Hepatocyte (in vitro differentiated cells): ENCODE measurements around the gene METTL21C. TPM values are rescaled to one million over a fixed set of nuclear protein-coding genes. Genes with fewer than 3 reads are reported as not detected.

Experiments
- DNase-seq: peaks from one replicate; pipeline ENCODE4 v3.0.0-alpha.2; 2016; ENCODE audit warnings: low spot score
- H2AFZ ChIP-seq: fragments of 200-600 bp; sonication (generic); 2 replicates; pipeline ENCODE4 v1.6.0; 2016; ENCODE audit warnings: antibody characterized with exemption, mild to moderate bottlenecking
- H3K27ac ChIP-seq: fragments of 200-600 bp; sonication (generic); 2 replicates; pipeline ENCODE4 v1.5.1; 2016; ENCODE audit warnings: mild to moderate bottlenecking
- H3K27me3 ChIP-seq: fragments of 200-600 bp; sonication (generic); 2 replicates; pipeline ENCODE4 v1.6.1; 2016
- H3K36me3 ChIP-seq: fragments of 200-600 bp; sonication (generic); replicated peaks from 2 replicates; pipeline ENCODE4 v1.5.1; 2016; ENCODE audit warnings: low read depth; ENCODE audit not compliant: insufficient read depth
- H3K4me1 ChIP-seq: fragments of 200-600 bp; sonication (generic); 2 replicates; pipeline ENCODE4 v1.5.1; 2016; ENCODE audit warnings: mild to moderate bottlenecking, moderate library complexity; ENCODE audit not compliant: insufficient read depth
- H3K4me2 ChIP-seq: fragments of 200-600 bp; sonication (generic); 2 replicates; pipeline ENCODE4 v1.6.0; 2016
- H3K4me3 ChIP-seq: fragments of 200-600 bp; sonication (generic); 2 replicates; pipeline ENCODE4 v1.5.1; 2016; ENCODE audit warnings: mild to moderate bottlenecking
- H3K79me2 ChIP-seq: fragments of 200-600 bp; sonication (generic); 2 replicates; pipeline ENCODE4 v1.6.0; 2017; ENCODE audit warnings: mild to moderate bottlenecking
- H3K9me2 ChIP-seq: fragments of 200-600 bp; sonication (generic); replicated peaks from 2 replicates; pipeline ENCODE4 v1.6.0; 2017; ENCODE audit warnings: mild to moderate bottlenecking; ENCODE audit not compliant: insufficient read depth
- H3K9me3 ChIP-seq: fragments of 200-600 bp; sonication (generic); 2 replicates; pipeline ENCODE4 v1.5.1; 2016; ENCODE audit warnings: low read depth, mild to moderate bottlenecking
- H4K20me1 ChIP-seq: fragments of 200-600 bp; sonication (generic); 2 replicates; pipeline ENCODE4 v1.6.0; 2016; ENCODE audit warnings: mild to moderate bottlenecking; ENCODE audit not compliant: insufficient read depth, poor library complexity, severe bottlenecking
- EZH2 ChIP-seq: fragments of 200-600 bp; sonication (generic); IDR thresholded peaks from 2 replicates; pipeline ENCODE4 v1.6.1; 2016; ENCODE audit warnings: antibody characterized with exemption, mild to moderate bottlenecking, borderline replicate concordance
- EZH2phosphoT487 ChIP-seq: fragments of 200-600 bp; sonication (generic); IDR thresholded peaks from one replicate; pipeline ENCODE4 v1.6.1; 2018; ENCODE audit warnings: antibody characterized with exemption, mild to moderate bottlenecking, low read depth, moderate library complexity; ENCODE audit not compliant: unreplicated experiment, severe bottlenecking
- WGBS: methylation state at CpG from one replicate; pipeline ENCODE4 v1.1.6; 2016; ENCODE audit warnings: low lambda C conversion rate; ENCODE audit errors: missing lambda C conversion rate; 5-methylcytosine and 5-hydroxymethylcytosine counted together
- polyA plus RNA-seq: library from polyadenylated mRNA; unstranded; fragments of >200 nt; fragmentation: Nextera tagmentation; extraction: Ambion mirVana; gene quantifications from 2 replicates; pipeline ENCODE4 v1.2.1, GENCODE V29; 2016
- total RNA-seq: library from RNA; depleted of rRNA; stranded (reverse); fragments of >200 nt; gene quantifications from 2 replicates; pipeline ENCODE4 v1.2.3, GENCODE V29; 2014
- TF ChIP-seq, protein P1 (sequence below): fragments of 200-600 bp; sonication (generic); IDR thresholded peaks from 2 replicates; pipeline ENCODE4 v1.5.1; 2016; ENCODE audit warnings: antibody characterized with exemption, mild to moderate bottlenecking; ENCODE audit not compliant: poor library complexity

The METTL21C gene
- not detected in 2 replicates for total RNA-seq
- polyA plus RNA-seq, result 0.43 TPM in 1 of 2 replicates, not detected in the other

DNA sequence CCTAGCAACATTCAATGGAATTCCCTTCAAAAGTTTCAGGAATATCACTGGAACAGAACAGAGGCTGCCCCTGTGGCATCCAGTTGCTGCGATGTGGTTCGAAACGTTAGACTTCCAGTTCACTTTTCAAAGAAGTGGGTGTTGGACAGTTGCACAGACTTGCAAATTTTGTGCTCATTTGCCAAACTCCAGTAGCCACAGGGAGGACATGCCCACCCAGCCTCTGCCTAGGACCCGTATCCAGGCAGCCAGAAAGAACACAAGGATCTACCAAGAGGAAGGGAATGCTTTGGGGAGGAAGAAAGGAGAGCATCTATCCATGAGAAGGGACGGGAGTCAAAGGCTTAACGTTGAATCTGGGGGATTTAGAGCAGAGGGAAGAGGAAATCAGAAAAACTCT lies at the start of gene METTL21C:
TSS of gene METTL21C (minus strand) at position 108 of the 400 bp plus-strand sequence. CDS start 546 bp downstream, outside the sequence.
- H4K20me1 ChIP-seq, result no peaks in the 10 kb centered on the region
- no peak within 1 kb of the TSS for H2AFZ ChIP-seq
- no peaks in the 10 kb centered on the region for H3K36me3 ChIP-seq
- no peak for DNase-seq
- H3K79me2 ChIP-seq, result no peaks in the 10 kb centered on the region
- H3K4me1 ChIP-seq, result no peaks in the 10 kb centered on the region
- no peaks in the 10 kb centered on the region for H3K27me3 ChIP-seq
- no peak for TF ChIP-seq EZH2phosphoT487
- TF ChIP-seq, protein P1, sequence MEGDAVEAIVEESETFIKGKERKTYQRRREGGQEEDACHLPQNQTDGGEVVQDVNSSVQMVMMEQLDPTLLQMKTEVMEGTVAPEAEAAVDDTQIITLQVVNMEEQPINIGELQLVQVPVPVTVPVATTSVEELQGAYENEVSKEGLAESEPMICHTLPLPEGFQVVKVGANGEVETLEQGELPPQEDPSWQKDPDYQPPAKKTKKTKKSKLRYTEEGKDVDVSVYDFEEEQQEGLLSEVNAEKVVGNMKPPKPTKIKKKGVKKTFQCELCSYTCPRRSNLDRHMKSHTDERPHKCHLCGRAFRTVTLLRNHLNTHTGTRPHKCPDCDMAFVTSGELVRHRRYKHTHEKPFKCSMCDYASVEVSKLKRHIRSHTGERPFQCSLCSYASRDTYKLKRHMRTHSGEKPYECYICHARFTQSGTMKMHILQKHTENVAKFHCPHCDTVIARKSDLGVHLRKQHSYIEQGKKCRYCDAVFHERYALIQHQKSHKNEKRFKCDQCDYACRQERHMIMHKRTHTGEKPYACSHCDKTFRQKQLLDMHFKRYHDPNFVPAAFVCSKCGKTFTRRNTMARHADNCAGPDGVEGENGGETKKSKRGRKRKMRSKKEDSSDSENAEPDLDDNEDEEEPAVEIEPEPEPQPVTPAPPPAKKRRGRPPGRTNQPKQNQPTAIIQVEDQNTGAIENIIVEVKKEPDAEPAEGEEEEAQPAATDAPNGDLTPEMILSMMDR, result no peak
- TF ChIP-seq EZH2, result no peak
- WGBS, result 79% methylated on average over 6 of the region's 6 CpGs
- H3K9me2 ChIP-seq, result no peaks in the 10 kb centered on the region
- H3K4me3 ChIP-seq, result no peak within 1 kb of the TSS
- H3K4me2 ChIP-seq, result no peak within 1 kb of the TSS
- H3K9me3 ChIP-seq, result no peaks in the 10 kb centered on the region
- no peak within 1 kb of the TSS for H3K27ac ChIP-seq

DNA sequence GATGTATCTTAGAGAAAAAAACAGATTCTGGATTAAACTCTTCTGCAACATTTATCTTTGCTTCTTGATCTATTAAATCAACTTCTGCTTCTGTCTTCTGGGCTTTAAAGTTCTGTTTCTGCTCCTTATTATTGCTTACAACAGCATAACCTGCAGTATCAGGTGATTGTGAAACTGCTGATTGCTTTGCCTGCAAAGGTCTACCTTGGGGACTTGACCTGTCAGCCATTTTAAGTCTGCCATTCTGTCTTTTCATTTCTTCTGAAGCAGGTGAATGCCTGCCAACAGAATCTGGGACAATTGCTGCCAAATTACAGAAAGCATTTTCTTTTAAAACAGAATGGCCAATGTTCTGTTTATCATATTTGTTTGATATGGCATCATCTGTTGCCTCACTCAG lies 47.7 kb upstream of the METTL21C start:
- TF ChIP-seq EZH2 (no peak), EZH2phosphoT487 (no peak)
- TF ChIP-seq, protein P1, result no peak
- Histone ChIP-seq H3K9me2 (no peaks in the 10 kb centered on the region), H3K4me1 (no peaks in the 10 kb centered on the region), H3K27ac (no peak overlapping the region), H3K9me3 (no peaks in the 10 kb centered on the region), H3K36me3 (no peaks in the 10 kb centered on the region), H4K20me1 (no peaks in the 10 kb centered on the region), H3K79me2 (no peaks in the 10 kb centered on the region), H3K27me3 (peaks cover 3% of the 10 kb centered on the region), H2AFZ (no peak overlapping the region), H3K4me3 (no peak overlapping the region), H3K4me2 (no peak overlapping the region)
- no peak for DNase-seq

DNA sequence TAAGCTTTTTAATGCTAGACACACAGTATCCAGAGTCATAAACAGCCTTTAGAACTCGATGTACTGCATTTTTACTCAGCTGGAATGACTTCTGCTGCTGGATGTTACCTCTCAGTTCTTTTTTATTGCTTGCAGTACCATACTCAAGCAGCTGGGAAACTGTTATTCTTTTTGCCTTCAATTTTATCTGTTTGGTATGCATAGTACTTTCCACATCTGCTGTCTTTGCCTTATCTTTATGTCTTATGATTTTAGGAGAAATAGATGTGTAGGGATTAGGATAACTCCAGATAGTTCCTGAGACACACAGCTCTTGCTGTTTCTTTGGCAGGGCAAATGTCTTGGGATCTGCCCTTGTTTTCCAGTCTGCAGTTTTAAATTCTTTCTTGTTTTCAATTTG lies 47.3 kb upstream of the METTL21C start:
- H3K27ac ChIP-seq, result no peak overlapping the region
- no peaks in the 10 kb centered on the region for H3K4me1 ChIP-seq
- no peaks in the 10 kb centered on the region for H3K9me3 ChIP-seq
- H3K27me3 ChIP-seq, result peaks cover 3% of the 10 kb centered on the region
- TF ChIP-seq, protein P1, result no peak
- TF ChIP-seq EZH2 (no peak), EZH2phosphoT487 (no peak)
- H3K36me3 ChIP-seq, result no peaks in the 10 kb centered on the region
- H2AFZ ChIP-seq, result no peak overlapping the region
- H3K79me2 ChIP-seq, result no peaks in the 10 kb centered on the region
- no peak for DNase-seq
- WGBS, result 41% methylated on average over 1 of the region's 1 CpG
- H3K9me2 ChIP-seq, result no peaks in the 10 kb centered on the region
- H3K4me3 ChIP-seq, result no peak overlapping the region
- H3K4me2 ChIP-seq, result no peak overlapping the region
- H4K20me1 ChIP-seq, result no peaks in the 10 kb centered on the region
